COR-L47 (cell line): ENCODE data around the gene SPRY1.

Experiments
- DNase-seq: peaks from one replicate; lab custom pipeline; 2025; lab: John Stamatoyannopoulos, UW

The SPRY1 gene, protein sequence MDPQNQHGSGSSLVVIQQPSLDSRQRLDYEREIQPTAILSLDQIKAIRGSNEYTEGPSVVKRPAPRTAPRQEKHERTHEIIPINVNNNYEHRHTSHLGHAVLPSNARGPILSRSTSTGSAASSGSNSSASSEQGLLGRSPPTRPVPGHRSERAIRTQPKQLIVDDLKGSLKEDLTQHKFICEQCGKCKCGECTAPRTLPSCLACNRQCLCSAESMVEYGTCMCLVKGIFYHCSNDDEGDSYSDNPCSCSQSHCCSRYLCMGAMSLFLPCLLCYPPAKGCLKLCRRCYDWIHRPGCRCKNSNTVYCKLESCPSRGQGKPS

DNA sequence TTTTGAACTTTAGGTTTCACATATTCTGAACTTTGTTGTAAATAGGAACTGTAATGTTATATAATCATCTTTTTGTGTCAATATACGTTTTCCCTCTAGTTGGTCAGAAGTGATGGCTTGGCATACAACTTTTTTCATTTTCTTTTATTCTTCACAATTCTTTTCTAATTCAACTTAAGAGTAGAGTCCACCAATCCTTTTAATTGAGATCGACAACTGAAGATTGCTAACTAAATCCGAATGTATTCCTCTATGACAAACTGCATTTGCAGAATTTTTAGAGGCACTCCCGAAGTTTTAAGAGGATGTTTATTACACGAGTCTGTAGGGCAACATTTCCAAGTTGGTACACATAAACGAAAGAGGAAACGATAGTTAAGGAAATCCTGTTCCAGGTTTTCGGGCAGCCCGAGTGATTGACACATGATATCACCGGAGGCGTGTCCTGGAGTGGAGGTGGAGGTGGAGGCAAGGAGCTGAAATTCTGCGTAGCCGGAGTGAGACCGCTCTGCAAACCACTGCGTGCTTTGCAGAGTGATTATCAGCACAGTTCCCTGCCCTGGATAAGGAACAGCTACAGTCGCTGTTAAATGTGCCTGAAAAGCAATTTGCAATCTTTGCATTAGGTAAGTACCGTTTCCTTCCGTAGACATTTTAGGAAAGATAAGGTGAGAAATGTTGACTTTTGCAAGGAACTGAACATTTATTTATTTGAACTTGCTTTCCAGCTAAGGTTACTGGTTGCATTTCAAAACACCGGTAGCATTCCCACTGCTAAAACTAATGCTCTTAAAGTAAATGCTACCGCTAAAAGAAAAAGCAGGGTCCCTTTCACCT is at the start of gene SPRY1:
Gene SPRY1 (plus strand): TSS at position 489 of the 837 bp plus-strand sequence. CDS start 4,797 bp downstream, outside the sequence.
- DNase-seq: peak; percentile 84

DNA sequence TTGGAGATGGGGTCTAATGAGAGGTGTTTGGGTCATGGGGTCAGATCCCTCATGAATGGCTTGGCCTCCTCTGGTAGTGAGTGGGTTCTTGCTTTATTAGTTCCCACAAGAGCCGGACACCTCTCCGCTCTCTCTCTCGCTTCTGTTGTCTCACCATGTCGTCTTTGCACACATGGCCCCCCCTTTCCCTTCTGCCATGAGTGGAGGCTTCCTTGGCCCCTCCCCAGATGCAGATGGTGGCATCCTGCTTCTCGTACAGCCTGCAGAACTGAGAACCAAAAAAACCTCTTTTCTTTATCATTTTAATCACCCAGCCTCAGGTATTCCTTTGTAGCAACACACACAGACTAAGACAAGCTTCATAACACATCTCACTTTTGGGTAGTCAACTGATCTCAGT is 49.6 kb upstream of the SPRY1 start:
- no peak for DNase-seq

DNA sequence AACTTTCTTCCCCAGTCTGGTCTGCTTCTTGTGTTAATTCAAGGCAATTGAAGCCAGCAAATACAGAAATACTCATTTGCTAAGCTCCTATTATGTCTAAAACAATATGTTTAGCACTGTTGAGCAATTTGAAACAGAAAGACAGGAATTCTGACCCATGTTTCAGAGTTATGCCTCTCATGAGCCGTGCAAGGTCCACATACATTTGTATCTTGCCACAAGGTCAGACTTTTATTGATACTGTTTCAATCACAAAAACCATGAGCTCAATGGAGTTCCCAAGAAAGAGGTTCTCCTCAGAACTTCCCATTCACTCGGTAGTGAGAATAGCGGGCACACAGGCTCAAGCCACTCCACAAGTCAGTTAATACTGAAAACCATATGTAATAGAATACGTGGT is 47.6 kb upstream of the SPRY1 start:
- no peak for DNase-seq

DNA sequence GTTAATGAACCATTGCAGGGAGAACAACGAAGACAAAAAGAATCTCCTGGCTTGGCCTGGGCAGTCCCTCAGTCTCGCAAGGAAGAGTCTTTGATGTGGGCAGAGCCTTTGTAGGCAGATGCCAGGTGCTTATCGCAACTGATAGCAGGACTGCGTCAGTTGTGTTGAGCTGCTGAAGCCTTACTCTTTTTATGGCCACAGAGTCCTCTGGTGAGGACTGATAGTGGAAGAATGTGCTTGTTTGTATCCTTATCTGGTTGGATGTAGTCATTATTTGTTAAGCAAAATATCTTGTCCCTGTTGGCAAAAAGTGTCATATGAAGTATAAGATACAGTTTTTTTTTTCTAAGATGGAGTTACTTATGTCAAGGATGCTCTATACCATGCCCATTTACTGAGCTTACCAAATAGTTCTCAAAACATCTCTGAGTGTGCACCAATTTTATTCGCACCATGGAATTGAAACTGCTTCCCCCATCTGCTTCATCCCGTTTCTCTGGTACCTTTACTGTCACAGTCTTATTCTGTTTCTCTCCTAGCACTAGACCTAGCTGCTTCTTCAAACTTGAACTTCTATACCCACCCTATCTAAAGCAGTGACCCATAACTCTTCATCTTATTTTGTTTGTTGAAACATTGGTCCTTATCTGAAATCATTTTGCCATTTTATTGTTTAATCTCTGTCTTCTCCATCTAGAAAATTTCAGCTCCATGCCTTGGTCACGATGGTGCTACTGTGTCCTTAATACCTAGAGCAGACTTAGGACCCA is 47.0 kb upstream of the SPRY1 start:
- DNase-seq: no peak

DNA sequence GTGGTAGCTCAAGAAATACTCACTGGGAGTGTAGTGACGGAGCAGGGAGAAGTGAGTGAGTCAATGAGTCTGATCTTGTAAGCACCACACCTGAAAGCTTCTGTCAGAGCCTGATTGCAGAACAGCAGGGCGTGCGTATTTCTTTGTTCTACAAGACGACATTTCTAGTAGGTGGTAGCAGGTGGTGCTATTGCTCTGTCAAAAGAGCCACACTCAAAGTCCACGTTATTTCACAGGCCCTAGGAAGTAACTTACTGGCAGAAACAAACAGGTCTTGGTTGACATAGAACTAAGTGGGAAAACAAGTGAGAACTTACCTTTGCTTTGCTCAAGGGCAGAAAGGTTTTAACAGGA is 46.4 kb upstream of the SPRY1 start:
- peak; percentile 74 for DNase-seq

DNA sequence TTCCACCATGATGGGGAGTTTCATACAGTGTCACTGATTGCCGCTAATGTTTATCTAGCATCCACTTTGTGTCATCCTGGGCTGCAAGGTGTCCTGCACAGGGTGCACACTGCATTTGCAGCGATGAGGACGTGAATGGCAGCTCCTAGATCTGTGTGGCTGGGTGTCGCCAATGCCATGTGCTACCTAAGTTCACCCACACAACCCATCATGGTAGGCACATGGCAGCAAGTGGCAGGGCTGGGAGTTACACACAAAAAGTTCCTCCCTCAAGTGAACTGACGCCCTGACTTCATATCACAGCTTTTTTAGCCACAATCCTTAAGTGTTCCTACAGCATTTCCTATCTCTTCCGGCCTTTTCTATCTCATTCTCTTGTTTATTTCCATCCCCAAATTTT is 45.9 kb upstream of the SPRY1 start:
- no peak for DNase-seq

DNA sequence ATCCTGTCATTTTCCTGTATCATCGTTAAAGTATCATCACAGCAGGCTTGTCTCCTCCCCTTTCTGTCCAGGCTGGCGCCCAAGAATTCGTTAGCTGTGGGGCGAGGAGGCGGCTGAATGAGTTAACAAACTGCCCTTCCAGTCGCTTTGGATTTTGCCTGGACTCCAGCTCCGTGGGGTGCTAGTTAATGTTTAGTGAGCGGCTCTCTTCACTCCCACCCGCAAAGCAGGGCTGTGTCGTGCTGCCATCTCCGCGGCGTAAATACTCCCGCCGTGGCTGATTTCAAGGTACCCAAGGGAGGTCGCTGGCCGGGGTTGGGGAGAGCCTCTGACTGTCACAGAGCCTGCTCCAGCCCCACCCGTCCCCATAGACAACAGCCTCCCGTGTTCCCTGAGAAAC is 44.9 kb upstream of the SPRY1 start:
- DNase-seq: no peak

DNA sequence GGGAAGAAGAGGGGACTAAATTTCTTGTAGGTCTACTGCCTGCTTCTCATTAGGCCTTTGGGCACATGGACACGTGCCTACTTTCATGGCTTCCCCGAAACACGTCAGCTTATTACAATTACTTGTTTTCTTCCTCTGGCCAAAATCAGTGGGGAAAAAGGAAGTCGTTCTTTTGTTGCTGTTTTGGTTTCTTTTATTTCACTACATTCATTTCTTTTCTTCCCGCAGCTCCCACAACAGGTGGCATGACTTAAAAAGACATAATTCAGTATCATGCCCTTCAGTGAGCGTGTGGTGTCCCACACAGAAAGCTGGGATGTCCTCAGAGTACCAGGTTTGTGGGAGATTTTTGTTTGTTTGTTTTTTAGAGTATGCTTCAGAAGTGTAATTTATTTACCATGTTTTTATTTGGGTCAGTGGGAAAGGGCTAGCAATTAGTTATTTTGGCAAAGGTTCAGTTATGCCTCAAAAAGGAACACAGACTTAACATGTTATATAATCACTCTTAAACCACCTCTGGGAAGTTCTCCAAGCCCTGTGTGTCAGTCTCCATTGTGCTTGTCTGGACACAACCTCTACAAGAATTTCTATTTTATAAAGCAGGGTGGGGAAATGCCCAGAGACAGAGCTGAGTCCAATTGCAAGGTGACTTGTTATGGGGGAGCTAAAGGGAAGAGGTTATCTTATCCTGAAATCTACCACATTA is 44.2 kb upstream of the SPRY1 start:
- DNase-seq: no peak

DNA sequence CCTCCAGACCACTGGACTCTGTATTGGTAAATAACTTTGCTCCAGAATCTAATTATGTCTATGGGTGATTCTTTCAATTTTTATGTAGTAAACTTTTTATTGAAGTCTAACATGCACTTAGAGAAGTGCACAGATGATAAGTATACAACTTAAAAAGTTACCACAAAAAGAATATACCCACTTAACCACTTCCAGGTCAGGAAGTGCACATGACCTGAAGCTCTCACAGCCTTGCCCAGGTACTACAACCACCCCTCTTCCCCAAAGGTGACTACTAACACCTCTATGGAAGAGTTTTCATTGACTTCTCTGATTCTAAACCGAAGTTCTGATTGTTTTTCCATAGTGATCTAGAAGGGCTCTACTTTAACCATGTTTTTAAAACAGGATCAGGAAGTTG is 43.6 kb upstream of the SPRY1 start:
- no peak for DNase-seq

DNA sequence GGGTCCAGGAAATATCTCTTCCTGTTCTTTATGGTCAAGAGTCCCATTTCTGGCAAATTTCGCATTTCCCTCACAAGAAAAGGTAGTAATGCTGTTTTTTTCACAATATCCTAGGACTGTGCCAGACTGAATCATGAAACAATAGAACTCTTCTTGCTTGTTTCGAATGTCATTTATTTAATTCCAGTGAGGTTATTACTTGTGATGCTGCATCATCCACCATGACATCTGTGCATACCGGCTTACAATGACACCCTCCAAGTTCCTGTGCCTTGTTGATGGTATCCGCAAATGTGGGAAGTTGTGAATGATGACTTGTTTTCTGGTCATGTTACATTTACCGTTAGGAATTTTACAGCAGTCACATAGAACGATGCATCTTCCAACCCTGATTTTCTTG is 42.9 kb upstream of the SPRY1 start:
- DNase-seq: no peak

DNA sequence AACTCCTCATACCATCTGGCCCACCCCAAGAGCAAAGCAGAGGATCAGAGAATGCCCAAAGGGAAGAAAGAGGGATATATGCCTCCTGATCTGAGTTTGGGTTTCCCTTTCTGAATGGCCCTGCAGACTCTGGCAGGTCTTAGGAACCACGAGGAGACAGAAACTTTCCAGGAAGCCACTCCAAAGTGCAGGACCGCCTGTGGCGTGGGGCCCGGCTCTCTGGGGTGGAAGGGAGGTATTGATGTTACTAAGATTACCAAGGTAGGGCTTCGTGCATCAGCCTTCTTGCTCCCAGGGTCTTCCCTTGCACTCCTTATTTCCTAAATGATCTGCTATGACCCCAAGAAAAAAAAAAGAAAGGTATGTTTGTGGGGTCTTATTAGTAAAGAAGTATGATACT is 41.9 kb upstream of the SPRY1 start:
- no peak for DNase-seq

DNA sequence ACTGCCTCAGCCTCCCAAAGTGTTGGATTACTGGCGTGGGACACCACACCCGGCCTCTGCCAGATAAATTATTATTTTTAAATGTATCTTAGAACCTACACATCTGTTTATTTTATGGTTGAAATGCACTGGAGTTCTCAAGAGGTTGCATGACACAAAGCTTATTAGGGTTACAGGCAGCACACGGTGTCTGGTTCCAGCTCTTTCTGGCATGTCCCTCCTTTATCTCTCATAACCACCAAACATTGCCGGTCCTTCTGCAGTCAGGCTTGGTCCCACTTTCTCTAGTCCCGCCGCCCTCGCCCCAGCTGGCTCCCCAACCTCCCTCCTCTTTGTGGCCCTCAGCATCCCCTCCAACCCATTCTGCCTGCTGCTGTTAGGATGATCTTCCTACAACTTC is 39.7 kb upstream of the SPRY1 start:
- DNase-seq: no peak

DNA sequence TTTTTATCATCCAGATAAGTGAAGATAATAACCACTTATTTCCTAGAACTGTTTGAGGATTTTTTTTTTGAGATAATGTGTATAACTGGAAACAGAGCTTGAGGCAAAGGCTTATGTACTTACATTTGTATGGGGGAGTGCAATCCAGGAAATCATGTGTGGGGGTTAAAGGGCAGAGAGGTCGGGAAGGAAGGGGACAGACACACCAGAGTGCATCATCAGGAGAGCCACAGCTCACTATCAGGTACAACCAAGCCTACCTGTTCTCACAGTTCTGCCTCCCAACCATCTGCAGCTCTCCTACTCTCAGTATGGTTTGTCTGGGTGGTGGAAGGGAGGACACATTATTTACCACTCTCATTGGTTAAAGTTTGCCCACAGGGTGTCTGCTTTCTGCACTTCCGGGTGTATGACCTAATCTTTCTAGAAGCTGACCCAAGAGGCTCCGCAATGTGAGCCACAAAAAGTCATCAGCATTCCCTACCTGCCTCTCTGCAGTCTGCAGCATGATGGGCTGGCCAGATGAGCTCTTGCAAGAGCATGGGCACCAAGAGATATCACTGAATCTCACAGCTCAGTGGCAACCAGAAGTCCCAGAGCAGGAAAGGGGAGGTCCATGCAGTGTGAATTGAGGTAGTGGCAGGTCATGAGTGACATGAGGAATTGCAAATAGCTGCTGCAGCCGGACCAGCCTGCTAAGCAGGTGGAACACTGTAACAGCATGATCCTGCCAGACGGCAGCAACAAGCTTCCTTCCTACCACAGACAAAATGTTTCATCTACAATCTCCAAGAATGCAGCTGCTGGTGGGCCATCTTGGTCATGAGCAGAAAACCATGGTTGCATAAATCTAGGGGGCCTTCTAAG is 36.9 kb upstream of the SPRY1 start:
- no peak for DNase-seq

DNA sequence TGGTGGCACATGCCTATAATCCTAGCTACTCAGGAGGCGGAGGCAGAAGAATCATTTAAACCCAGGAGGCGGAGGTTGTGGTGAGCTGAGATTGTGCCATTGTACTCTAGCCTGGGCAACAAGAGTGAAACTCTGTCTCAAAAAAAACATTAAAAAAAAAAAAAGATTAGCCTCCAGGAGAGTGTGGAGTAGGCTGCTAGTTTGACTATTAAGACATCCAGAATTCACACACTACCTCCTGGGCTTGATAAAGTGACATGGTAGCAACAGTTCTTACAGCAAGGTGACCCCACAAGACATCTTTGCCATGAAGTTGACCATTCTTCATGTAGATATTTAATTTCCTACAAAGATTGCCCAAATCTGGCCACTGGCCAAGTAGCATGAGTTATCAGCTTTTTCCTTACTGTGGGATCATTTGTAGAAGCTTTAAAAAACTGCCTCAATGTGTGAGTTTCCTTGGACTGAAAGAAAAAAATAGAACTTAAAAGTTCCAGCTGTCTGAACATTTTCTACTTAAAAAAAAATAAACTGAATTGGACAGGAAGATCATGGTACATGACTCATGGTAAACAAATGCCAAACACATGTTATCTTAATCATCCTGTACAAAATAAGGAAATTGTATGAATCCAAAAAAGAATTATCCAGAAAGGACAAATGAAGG is 35.3 kb upstream of the SPRY1 start:
- DNase-seq: no peak

DNA sequence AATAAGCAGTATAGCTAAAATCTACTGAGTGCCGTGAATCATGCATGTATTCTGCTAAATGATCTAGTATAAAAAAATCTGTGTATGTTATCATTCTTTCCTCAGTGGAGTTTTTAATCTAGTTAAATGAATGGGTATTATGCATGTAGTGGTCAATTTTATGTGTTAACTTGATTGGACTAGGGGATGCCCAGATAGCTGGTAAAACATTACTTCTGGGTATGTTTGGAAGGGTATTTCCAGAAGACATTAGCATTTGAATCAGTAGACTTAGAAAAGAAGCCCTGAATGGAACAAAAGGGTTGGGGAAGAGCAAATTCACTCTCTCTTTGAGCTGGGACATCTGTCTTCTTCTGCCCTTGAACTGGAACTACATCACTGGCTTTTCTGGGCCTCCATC is 34.5 kb upstream of the SPRY1 start:
- no peak for DNase-seq

DNA sequence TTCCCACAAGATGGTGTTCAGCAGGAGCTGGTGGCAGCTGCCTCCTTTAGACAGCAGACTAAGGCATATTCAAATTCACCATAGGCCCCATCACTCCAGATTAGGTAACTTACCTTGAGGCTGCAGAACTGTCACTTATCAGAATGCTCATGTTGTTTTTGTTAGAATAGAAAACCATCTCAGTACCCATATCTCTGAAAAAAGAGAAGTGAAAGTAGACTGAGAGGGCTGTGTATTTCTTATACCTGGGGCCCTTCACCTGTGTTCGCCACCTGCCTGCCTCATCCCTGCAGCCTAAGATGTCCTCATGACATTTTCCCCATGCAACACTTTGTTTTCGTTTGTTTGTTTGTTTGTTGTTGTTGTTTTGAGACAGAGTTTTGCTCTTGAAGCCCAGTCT is 32.9 kb upstream of the SPRY1 start:
- no peak for DNase-seq

DNA sequence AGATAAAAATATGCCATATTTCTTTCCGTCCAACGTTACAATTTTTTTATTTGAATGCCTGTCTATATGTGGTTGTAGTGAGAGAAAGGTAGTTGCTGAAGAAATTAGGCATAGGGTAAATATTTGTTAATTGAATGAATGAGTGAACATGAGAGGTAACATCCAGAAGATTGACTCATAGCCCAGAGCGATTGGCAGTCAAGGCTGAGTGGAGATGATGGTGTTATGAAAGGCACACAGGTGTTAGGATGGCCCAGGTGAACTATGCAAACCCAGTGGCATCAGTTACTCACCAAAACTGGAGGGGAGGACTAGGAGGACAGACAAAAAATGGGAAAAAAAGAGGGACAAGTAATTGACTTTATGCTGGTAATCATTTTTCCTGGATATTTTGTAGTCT is 31.7 kb upstream of the SPRY1 start:
- no peak for DNase-seq

DNA sequence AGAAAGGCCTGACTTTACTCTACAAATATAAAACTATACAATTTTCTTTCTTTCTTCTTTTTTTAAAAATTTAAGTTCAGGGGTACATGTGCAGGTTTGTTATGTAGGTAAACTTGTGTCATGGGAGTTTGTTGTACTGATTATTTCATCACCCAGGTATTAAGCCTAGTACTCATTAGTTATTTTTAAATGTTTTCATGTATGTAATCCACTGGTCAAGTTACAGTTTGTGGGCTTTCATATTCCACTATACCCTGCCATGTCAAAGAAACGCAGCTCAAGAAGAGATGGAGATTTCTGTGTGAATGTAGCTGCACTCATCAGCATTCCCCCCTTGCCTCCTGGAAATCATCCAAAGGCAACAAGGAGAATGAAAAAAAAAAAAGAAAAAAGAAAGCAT is 31.2 kb upstream of the SPRY1 start:
- no peak for DNase-seq

DNA sequence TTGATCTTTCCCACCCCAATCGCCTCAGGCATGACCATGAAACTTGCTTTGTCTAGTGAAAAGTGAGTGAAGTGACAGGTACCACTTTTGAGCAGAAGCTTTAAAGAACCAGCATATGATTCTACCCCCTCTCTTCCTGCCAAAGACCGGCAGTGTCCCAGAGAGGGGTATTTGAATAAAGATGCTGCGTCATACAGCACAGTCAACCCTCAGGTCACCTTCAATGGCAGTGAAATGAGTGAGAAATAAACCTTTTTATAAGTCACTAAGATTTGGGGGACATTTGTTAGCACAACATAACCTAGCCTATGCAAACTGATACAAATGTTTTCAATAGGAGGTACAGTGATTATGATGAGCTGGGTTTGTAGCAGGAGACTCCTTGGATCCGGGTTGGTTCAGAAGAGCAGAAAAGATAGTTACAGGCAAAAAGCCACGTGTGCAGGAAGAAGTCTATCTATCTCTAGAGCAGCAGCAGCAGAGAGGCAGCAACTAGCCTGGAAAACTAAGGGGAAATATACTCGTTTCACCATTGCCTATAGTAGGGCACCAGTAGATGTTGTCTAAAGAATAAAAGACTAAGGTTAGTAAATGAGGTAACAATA is 30.3 kb upstream of the SPRY1 start:
- DNase-seq: no peak

DNA sequence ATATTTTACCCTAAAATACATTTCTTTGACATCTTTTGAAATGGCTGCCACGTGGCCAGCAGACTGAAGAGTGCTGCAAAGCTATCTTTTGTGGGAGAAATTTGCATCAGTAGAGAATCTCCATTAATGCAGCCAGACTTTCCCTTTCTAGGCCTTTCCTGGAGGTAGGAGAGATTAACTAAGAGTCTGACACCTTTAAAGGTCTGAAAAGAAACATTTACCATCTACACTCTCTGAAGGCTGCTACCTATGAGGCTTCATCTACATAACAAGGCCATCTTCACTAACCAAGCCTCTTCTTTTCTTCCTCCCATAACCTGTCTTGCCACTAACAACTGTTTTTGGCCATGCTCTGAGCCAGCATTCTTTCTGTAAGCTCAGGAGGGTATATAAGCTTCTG is 17.8 kb upstream of the SPRY1 start:
- DNase-seq: no peak
